ENCODE data around the gene AFAP1L1. TPM values are rescaled to one million over a fixed set of nuclear protein-coding genes. Genes with fewer than 3 reads are reported as not detected.

AFAP1L1 gene
- total and polyA plus RNA-seq, 2 of the 13 experiments (the other 11 are each of a cell fraction or from before 2014, with no cell fraction given): 0.38 to 1.0 TPM

DNA sequence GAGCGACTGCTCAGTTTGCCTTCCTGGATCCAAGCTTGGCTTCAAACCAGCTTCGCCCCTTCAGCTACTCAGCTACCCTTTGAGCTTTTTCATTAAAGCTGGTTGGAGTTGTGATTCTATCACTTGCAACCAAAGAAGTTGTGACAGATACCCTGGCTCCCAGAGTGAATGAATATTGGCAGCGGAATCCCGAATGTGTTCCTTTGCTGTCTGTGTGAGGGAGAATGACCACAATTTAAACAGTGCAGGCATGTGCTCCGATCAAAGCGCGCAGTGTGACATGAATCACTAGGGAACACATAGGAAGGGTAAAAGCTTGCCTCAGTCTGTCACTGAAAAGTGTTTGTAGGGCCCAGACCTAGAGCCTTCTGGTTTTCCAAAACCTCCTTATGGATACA lies 6.6 kb upstream of the AFAP1L1 start:
- ChIA-PET CTCF (ENCODE audit: low intra/inter-chr PET ratio, low total read pairs) (interaction anchor here (0.8 to 1.8 kb wide), 2 partner anchors 123 to 140 kb away, joined by 4 to 8 read pairs; partner anchors contain the start of gene ABLIM3), POLR2A (interaction anchor here (0.9 kb wide), 1 partner anchor 92 kb away, joined by 3 read pairs; no protein-coding TSS in a partner anchor)
- H3K4me1 ChIP-seq (ENCODE audit: insufficient read depth, low read length): no peaks in the 10 kb centered on the region
- no peak overlapping the region for H3K9ac ChIP-seq (ENCODE audit: insufficient read depth, low read depth, low read length)
- H3K4me2 ChIP-seq (ENCODE audit: low read depth, low read length): no peak overlapping the region
- intact Hi-C loops (cut with micrococcal nuclease; ENCODE audit: unreplicated experiment) (loop anchor here (5.0 to 10.0 kb wide), 3 partner anchors 123 to 533 kb away; partner anchors contain the start of genes ABLIM3 and ADRB2), in situ Hi-C loops (cut with HindIII; ENCODE audit: extremely low pct_ligation_motif_present, low pct_unique_long_range_greater_than_20kb) (loop anchor here (10.0 kb wide), 1 partner anchor 530 kb away; no protein-coding TSS in a partner anchor)
- peaks cover 1 to 9% of the 10 kb centered on the region in 2 experiments; a peak in 3 of 5 replicates for H3K27me3 ChIP-seq (ENCODE audit: control insufficient read depth in 1 of 2, insufficient read depth in 2 of 2, low read length in 2 of 2)
- H3K4me3 ChIP-seq (replicated peaks in 1 of 3; ENCODE audit: insufficient read depth in 1 of 3, low read depth in 2 of 3, low read length in 3 of 3): no peak overlapping the region
- DNase-seq (ENCODE audit: low spot score) (no peak), ATAC-seq (no peak), FAIRE-seq (no peak)
- H2AFZ ChIP-seq (ENCODE audit: low read length): no peak overlapping the region
- H3K9me3 ChIP-seq (ENCODE audit: low read length): peaks cover 13% of the 10 kb centered on the region
- BruUV-seq (replicated peaks): no TSS peak
- H3K36me3 ChIP-seq (replicated peaks in 1 of 2; ENCODE audit: control insufficient read depth in 1 of 2, insufficient read depth in 2 of 2, low read length in 2 of 2): no peaks in the 10 kb centered on the region
- no peaks in the 10 kb centered on the region for H4K20me1 ChIP-seq (ENCODE audit: insufficient read depth, low read length)
- H3K79me2 ChIP-seq (ENCODE audit: insufficient read depth, low read length): no peaks in the 10 kb centered on the region
- TF ChIP-seq ZNF883 (CRISPR knock-in tag; IDR thresholded peaks at IDR 0.05; ENCODE audit: not compliant biosample characterization): no peak
- TF ChIP-seq CAMTA2 (CRISPR knock-in tag; IDR thresholded peaks at IDR 0.05; ENCODE audit: borderline replicate concordance): no peak
- no peak for TF ChIP-seq ZNF781 (CRISPR knock-in tag; IDR thresholded peaks at IDR 0.05; ENCODE audit: borderline replicate concordance, not compliant biosample characterization)
- TF ChIP-seq MXD4 (CRISPR knock-in tag; IDR thresholded peaks at IDR 0.05): no peak
- TF ChIP-seq ZNF563 (CRISPR knock-in tag; IDR thresholded peaks at IDR 0.05): no peak
- no peak for TF ChIP-seq ZNF264 (CRISPR knock-in tag; IDR thresholded peaks at IDR 0.05)
- TF ChIP-seq ZNF619 (CRISPR knock-in tag; IDR thresholded peaks at IDR 0.05): no peak
- TF ChIP-seq IKZF1 (IDR thresholded peaks at IDR 0.05): no peak
- no peak for TF ChIP-seq GATAD1 (CRISPR knock-in tag; IDR thresholded peaks at IDR 0.05)
- TF ChIP-seq PAX8 (CRISPR knock-in tag; IDR thresholded peaks at IDR 0.05; ENCODE audit: borderline replicate concordance): no peak
- TF ChIP-seq, protein P1, sequence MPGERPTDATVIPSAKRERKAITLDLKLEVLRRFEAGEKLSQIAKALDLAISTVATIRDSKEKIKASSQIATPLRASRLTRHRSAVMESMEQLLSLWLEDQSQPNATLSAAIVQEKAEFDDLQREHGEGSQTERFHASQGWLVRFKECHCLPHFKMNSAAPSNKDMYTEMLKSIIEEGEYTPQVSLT (CRISPR knock-in tag; IDR thresholded peaks at IDR 0.05; ENCODE audit: borderline replicate concordance, low read depth): no peak
- no peak for TF ChIP-seq FOXA3 (CRISPR knock-in tag; IDR thresholded peaks at IDR 0.05)
- no peak for TF ChIP-seq ZBED4 (CRISPR knock-in tag; IDR thresholded peaks at IDR 0.05; ENCODE audit: borderline replicate concordance)
- no peak for TF ChIP-seq NFKB2 (CRISPR knock-in tag; IDR thresholded peaks at IDR 0.05; ENCODE audit: borderline replicate concordance)
- no peak for TF ChIP-seq CBX1 (IDR thresholded peaks at IDR 0.05; ENCODE audit: low read depth)
- no peak for TF ChIP-seq NKX3-1 (CRISPR knock-in tag; IDR thresholded peaks at IDR 0.05)
- H3K27ac ChIP-seq (ENCODE audit: extremely low read length, insufficient read depth, low read length): no peak overlapping the region
- WGBS (ENCODE audit: low lambda C conversion rate): 64% methylated on average over 7 of the region's 7 CpGs

All from HepG2 (cell line).